Eye (tissue), 1 donor: ENCODE data around the gene RSPH6A.

Experiments used
- DNase-seq: peaks from one replicate; pipeline ENCODE4 v3.0.0-alpha.2; 2015

Gene RSPH6A

DNA sequence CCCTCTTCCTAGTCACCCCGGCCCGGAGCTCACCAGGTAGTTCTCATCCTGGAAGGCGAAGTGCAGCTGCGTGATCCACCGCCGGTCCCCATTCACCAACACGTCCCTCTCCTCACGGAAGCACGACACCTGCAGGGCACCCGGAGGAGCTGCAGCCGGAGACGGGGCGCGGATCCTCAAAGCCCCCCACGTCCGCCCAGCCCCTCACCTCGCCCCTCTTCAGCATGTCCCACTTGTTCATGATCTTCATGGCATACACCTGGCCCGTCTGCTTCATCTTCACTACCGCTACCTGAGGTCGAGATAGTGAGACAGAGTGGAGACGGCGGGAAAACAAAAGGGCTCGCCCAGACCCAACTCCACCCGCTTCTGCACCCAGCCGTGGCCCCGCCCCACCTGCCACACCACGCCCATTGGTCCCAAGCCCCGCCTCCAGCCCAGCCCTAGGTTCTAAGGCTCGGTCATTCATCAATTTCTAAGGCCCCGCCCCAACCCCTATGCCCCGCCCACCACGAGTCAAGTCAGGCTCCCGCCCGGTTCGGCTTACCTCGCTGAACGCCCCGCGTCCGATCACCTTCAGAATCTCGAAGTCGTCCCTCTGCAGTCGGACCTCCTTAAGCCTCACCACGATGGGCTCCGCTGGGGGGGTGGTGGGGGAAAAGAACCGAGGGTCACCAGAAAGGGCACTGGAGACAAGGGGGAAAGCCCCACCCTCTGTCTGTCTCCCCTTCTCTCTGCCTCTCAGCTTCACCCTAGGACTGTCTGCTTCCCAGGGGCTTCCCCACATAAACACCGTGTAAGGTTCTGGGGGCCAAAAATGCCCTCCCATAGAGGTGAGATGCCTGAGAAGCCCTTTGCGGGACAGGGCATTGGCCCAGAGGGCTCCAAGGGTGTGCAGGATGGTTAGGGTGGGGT is 35.6 kb downstream of the RSPH6A start:
- DNase-seq = peak; percentile 93

DNA sequence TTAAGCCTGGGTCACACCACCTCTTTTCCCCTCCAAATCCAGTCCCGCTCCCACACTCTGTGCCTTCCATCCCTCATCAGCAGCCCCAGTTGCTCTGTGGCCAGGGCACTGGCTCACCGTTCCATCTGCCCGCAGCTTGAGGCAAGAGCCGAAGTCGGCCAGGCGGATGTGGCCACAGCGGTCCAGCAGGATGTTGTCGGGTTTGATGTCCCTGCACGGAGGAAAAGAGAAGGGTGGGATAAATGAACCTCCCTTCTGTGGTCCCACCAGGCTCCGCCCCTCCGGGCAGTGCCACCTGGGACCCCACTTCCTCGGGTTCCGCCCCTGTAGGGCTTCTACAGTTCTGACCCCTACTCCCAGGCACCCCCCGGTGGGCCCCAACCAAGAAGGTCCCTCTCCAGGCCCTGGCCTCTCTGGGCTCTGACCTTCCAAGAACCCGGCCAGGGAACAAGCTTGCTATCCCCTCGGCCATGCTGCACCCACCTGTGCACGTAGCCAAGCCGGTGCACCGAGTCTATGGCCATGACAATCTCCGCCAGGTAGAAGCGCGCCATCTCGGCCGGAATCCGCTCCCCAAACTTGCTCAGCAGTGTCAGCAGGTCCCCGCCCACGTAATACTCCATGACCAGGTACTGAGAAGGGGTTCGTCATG is 37.0 kb downstream of the RSPH6A start:
- no peak for DNase-seq

- no peak for DNase-seq
Observed at GRCh38 chr19:45777395-45777961, 37.6 kb downstream of the RSPH6A start.

- no peak for DNase-seq
Observed at GRCh38 chr19:45774765-45775164, 40.3 kb downstream of the RSPH6A start.

DNA sequence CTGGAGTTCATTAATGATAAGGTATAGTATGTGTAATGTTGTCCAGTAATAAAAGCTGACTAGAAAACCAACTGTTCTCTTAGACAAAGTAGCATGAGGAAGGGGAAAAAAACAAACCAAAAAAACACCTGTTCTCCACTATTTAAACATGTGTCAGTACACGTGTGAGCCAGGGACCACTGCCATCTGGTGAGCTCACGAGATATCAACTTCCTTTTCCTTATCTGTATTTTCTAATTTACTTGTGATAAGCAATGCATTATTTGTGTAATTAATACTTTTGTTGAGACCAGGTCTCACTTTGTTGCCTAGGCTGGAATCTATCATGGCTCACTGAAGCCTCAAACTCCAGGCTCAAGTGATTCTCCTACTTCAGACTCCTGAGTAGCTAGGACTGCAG is 41.7 kb downstream of the RSPH6A start:
- DNase-seq = no peak

DNA sequence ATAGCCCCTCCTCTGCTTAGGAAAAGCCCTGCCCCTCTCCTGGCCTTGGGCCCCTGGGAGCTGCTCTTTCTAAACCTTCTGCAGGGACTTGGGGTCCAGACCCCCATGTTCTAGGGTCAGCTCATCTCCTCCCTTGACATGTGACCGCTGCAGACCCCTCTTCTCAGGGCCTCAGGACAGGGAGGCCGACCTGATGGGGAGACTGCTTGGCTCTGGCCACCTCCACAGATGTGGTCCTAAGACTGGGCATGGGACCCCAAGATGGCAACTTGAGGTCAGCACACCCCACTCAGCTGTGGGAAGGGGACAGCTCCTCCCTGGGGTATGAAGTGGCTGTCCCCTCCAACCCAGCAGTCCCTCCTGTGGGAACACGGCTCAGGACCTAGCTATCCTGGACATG is 42.2 kb downstream of the RSPH6A start:
- no peak for DNase-seq

GRCh38 chr19:45772130-45772840 is 42.8 kb downstream of the RSPH6A start:
- DNase-seq = no peak

- no peak for DNase-seq
Observed at GRCh38 chr19:45771311-45771933, 43.7 kb downstream of the RSPH6A start.

DNA sequence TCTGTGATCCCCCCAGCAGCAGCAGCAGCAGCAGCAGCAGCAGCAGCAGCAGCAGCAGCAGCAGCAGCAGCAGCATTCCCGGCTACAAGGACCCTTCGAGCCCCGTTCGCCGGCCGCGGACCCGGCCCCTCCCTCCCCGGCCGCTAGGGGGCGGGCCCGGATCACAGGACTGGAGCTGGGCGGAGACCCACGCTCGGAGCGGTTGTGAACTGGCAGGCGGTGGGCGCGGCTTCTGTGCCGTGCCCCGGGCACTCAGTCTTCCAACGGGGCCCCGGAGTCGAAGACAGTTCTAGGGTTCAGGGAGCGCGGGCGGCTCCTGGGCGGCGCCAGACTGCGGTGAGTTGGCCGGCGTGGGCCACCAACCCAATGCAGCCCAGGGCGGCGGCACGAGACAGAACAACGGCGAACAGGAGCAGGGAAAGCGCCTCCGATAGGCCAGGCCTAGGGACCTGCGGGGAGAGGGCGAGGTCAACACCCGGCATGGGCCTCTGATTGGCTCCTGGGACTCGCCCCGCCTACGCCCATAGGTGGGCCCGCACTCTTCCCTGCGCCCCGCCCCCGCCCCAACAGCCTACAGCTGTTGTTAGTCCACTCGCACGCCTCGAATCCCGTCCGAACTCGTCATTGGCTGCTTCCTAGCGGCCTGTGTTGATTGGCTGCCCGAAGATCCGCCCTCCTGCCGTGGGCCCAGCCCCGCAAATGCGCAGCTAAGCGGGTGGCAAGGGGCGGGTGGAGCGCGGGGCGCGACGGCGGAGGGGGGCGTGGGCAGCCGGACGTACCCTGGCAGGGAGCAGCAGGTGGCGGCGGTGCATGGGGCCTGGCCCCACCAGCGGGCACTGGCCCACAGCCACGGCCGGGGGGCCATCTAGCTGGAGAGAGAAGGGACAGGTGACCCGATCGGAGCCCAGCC is 44.7 kb downstream of the RSPH6A start:
- DNase-seq = peak; percentile 99

GRCh38 chr19:45769821-45770191 is 45.3 kb downstream of the RSPH6A start:
- DNase-seq = peak; percentile 88

GRCh38 chr19:45768984-45769782 is 45.9 kb downstream of the RSPH6A start, which contains the start of gene SIX5:
SIX5 (minus strand) TSS chr19:45769252; CDS start chr19:45768844, 408 bp downstream.
- peak; percentile 100 for DNase-seq

- DNase-seq = no peak
Observed at GRCh38 chr19:45768655-45768983, 46.5 kb downstream of the RSPH6A start.

GRCh38 chr19:45767881-45768654 is 47.0 kb downstream of the RSPH6A start:
- DNase-seq = peak; percentile 83

- peak; percentile 82 for DNase-seq
Observed at GRCh38 chr19:45767410-45767880, 47.7 kb downstream of the RSPH6A start.

- DNase-seq = no peak
Observed at GRCh38 chr19:45766869-45767346, 48.2 kb downstream of the RSPH6A start.

GRCh38 chr19:45766296-45766868 is 48.7 kb downstream of the RSPH6A start:
- DNase-seq = no peak

GRCh38 chr19:45765702-45766295 is 49.3 kb downstream of the RSPH6A start:
- no peak for DNase-seq

DNA sequence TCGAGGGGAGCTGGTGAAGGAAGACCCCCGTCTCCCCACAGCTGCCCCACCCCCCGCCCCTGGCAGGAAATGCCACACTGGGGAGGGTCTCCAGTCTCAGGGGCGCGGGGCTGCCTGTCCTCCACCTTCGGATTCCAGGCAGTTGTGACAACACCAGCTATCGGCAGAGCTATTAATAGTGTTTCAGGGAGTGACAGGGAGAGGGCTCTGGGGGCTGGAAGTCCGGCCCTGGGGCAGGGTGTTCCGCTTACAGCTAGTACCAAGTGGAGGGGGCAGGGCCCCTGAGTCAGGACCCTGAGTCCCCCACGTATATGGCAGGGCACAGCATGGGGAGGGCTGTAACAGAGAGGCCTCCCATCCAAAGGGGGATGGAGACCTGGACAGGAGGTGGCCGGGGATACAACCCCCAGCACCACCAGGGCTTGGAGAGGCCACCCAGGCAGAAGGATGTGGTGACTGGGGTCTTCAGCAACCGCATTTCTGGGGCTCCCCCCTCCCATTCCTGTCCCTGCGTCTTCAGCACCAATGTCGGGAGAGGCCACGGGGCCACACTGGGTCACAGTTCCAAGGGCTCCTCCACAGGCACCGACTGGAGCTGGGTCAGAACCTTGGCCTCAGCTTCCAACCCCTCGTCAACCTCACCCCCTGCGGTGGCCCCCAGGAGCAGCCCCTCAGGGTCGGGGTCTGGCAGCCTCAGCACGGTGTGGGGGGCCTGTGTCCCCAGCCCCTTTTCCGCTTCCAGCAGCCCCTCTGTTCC is 50.0 kb downstream of the RSPH6A start:
- no peak for DNase-seq
